GM23248 (cell line): ENCODE results near the gene MAPK8.

Source experiments
- EZH2 ChIP-seq: fragments of 200-600 bp; sonication (generic); IDR thresholded peaks from 2 replicates; pipeline ENCODE4 v1.6.1; 2018; ENCODE audit warnings: antibody characterized with exemption, mild to moderate bottlenecking; ENCODE audit not compliant: insufficient read depth, poor library complexity, severe bottlenecking
- EZH2phosphoT487 ChIP-seq: fragments of 200-600 bp; sonication (generic); IDR thresholded peaks from 2 replicates; pipeline ENCODE4 v1.6.1; 2018; ENCODE audit warnings: antibody characterized with exemption, moderate library complexity, mild to moderate bottlenecking, low read depth; ENCODE audit not compliant: insufficient read depth

- no peak for TF ChIP-seq EZH2
- TF ChIP-seq EZH2phosphoT487 = no peak
These were observed 161.2 kb downstream of the MAPK8 start for GRCh38 chr10:48467669-48468068.
